HG02981 (cell line): ENCODE data around the gene MDGA2.

Source experiments
- ATAC-seq: cut with Tn5 transposase; IDR thresholded peaks from one replicate; pipeline ENCODE4 v1.9.1; 2021; ENCODE audit warnings: mild to moderate bottlenecking, moderate library complexity; ENCODE audit not compliant: unreplicated experiment

MDGA2 gene

GRCh38 chr14:47507861-47508260 is 167.5 kb downstream of the MDGA2 start:
- no peak for ATAC-seq

- no peak for ATAC-seq
These were observed 175.0 kb downstream of the MDGA2 start for GRCh38 chr14:47500369-47500768.

- ATAC-seq: no peak
These were observed 184.6 kb downstream of the MDGA2 start for GRCh38 chr14:47490766-47491165.

- no peak for ATAC-seq
These were observed 185.1 kb downstream of the MDGA2 start for GRCh38 chr14:47490353-47490752.

- no peak for ATAC-seq
These were observed 190.0 kb downstream of the MDGA2 start for GRCh38 chr14:47485421-47485820.

GRCh38 chr14:47483449-47483848 is 192.0 kb downstream of the MDGA2 start:
- no peak for ATAC-seq

- ATAC-seq: no peak
These were observed 204.3 kb downstream of the MDGA2 start for GRCh38 chr14:47471075-47471474.

GRCh38 chr14:47466916-47467315 is 208.5 kb downstream of the MDGA2 start:
- no peak for ATAC-seq

GRCh38 chr14:47454025-47454424 is 221.4 kb downstream of the MDGA2 start:
- ATAC-seq: no peak

GRCh38 chr14:47447076-47447475 is 228.3 kb downstream of the MDGA2 start:
- ATAC-seq: no peak

GRCh38 chr14:47442211-47442610 is 233.2 kb downstream of the MDGA2 start:
- no peak for ATAC-seq

- no peak for ATAC-seq
These were observed 235.5 kb downstream of the MDGA2 start for GRCh38 chr14:47439953-47440352.

GRCh38 chr14:47438650-47439140 is 236.7 kb downstream of the MDGA2 start:
- ATAC-seq: no peak

GRCh38 chr14:47435331-47435965 is 240.0 kb downstream of the MDGA2 start:
- no peak for ATAC-seq

- no peak for ATAC-seq
These were observed 247.8 kb downstream of the MDGA2 start for GRCh38 chr14:47427629-47428028.

- ATAC-seq: no peak
These were observed 250.1 kb downstream of the MDGA2 start for GRCh38 chr14:47425302-47425701.

GRCh38 chr14:47422191-47422590 is 253.2 kb downstream of the MDGA2 start:
- ATAC-seq: no peak

- no peak for ATAC-seq
These were observed 263.9 kb downstream of the MDGA2 start for GRCh38 chr14:47411523-47411922.

GRCh38 chr14:47392326-47392725 is 283.1 kb downstream of the MDGA2 start:
- ATAC-seq: no peak

- ATAC-seq: no peak
These were observed 284.4 kb downstream of the MDGA2 start for GRCh38 chr14:47390831-47391504.

- ATAC-seq: no peak
These were observed 285.9 kb downstream of the MDGA2 start for GRCh38 chr14:47389535-47389934.

- ATAC-seq: no peak
These were observed 309.4 kb downstream of the MDGA2 start for GRCh38 chr14:47366006-47366405.

- no peak for ATAC-seq
These were observed 310.2 kb downstream of the MDGA2 start for GRCh38 chr14:47365233-47365632.
